DND-41 (cell line): ENCODE data around the gene ZSCAN5A.

Source experiments
- EZH2 ChIP-seq: IDR thresholded peaks from 3 replicates; pipeline ENCODE4 v1.6.1; 2012; ENCODE audit warnings: borderline replicate concordance, low read depth, mild to moderate bottlenecking, moderate library complexity, low read length, inconsistent platforms; ENCODE audit not compliant: severe bottlenecking
- TF ChIP-seq, protein P1 (sequence below): IDR thresholded peaks from 2 replicates; pipeline ENCODE4 v1.5.1; 2012; ENCODE audit warnings: borderline replicate concordance, low read length, moderate library complexity, mild to moderate bottlenecking; ENCODE audit not compliant: poor library complexity, severe bottlenecking; ENCODE audit errors: extremely low read depth

- TF ChIP-seq, protein P1, sequence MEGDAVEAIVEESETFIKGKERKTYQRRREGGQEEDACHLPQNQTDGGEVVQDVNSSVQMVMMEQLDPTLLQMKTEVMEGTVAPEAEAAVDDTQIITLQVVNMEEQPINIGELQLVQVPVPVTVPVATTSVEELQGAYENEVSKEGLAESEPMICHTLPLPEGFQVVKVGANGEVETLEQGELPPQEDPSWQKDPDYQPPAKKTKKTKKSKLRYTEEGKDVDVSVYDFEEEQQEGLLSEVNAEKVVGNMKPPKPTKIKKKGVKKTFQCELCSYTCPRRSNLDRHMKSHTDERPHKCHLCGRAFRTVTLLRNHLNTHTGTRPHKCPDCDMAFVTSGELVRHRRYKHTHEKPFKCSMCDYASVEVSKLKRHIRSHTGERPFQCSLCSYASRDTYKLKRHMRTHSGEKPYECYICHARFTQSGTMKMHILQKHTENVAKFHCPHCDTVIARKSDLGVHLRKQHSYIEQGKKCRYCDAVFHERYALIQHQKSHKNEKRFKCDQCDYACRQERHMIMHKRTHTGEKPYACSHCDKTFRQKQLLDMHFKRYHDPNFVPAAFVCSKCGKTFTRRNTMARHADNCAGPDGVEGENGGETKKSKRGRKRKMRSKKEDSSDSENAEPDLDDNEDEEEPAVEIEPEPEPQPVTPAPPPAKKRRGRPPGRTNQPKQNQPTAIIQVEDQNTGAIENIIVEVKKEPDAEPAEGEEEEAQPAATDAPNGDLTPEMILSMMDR = no peak
- no peak for TF ChIP-seq EZH2
Measured at GRCh38 chr19:56315077-56315828, 614 bp upstream of the ZSCAN5A start.
